Liver (tissue), 9 donors: ENCODE data around the gene CDH7. TPM values are rescaled to one million over a fixed set of nuclear protein-coding genes. Genes with fewer than 3 reads are reported as not detected.

Experiments
- DNase-seq: peaks from one replicate; pipeline ENCODE4 v3.0.0-alpha.2; 2017; ENCODE audit warnings: low spot score
- H3K27ac ChIP-seq, 2 donors: one replicate each; pipeline ENCODE4 v1.7.0; 2013; ENCODE audit warnings: inconsistent platforms in 2 of 2, low read length in 2 of 2, control low read depth in 1 of 2, low read depth in 1 of 2, mild to moderate bottlenecking in 1 of 2
- H3K27me3 ChIP-seq, 4 donors: one replicate each; pipeline versions ENCODE4 v1.6.1 to v1.7.0; 2013; ENCODE audit warnings: low read length in 3 of 4, inconsistent platforms in 1 of 4, mild to moderate bottlenecking in 1 of 4, moderate library complexity in 1 of 4; ENCODE audit not compliant: control insufficient read depth in 4 of 4, insufficient read depth in 4 of 4
- H3K36me3 ChIP-seq, 4 donors: one replicate each; pipeline versions ENCODE4 v1.6.1 to v1.7.0; 2013; ENCODE audit warnings: low read length in 3 of 4, mild to moderate bottlenecking in 3 of 4, low read depth in 1 of 4, moderate library complexity in 1 of 4; ENCODE audit not compliant: control insufficient read depth in 4 of 4, insufficient read depth in 3 of 4
- H3K4me1 ChIP-seq, 4 donors: one replicate each; pipeline versions ENCODE4 v1.6.1 to v1.7.0; 2013; ENCODE audit warnings: low read length in 3 of 4, mild to moderate bottlenecking in 3 of 4, moderate library complexity in 1 of 4; ENCODE audit not compliant: control insufficient read depth in 4 of 4, insufficient read depth in 4 of 4
- H3K4me3 ChIP-seq, 3 donors: one replicate each; pipeline versions ENCODE4 v1.6.1 to v1.7.0; 2013; ENCODE audit warnings: low read length in 3 of 3, control low read depth in 1 of 3, low read depth in 1 of 3, mild to moderate bottlenecking in 1 of 3
- H3K9ac ChIP-seq, 2 donors: one replicate each; pipeline ENCODE4 v1.7.0; 2013; ENCODE audit warnings: low read length in 2 of 2, mild to moderate bottlenecking in 2 of 2, moderate library complexity in 2 of 2, control low read depth in 1 of 2, low read depth in 1 of 2
- H3K9me3 ChIP-seq, 4 donors: one replicate each; pipeline versions ENCODE4 v1.6.1 to v1.7.0; 2013; ENCODE audit warnings: low read length in 3 of 4; ENCODE audit not compliant: control insufficient read depth in 4 of 4
- ATF3 ChIP-seq: IDR thresholded peaks from 2 replicates; pipeline ENCODE4 v1.6.1; 2016; ENCODE audit warnings: antibody characterized with exemption
- CTCF ChIP-seq: fragments of 150-350 bp; IDR thresholded peaks from 2 replicates; pipeline ENCODE4 v1.5.1; 2017; ENCODE audit warnings: improper control_type of control experiment, low read depth, low read length; ENCODE audit not compliant: missing input control
- EGR1 ChIP-seq, 2 donors: IDR thresholded peaks; 2 replicates each; pipeline ENCODE4 v1.6.1; 2016 to 2018; ENCODE audit warnings: antibody characterized with exemption in 2 of 2, low read depth in 2 of 2
- FOXA1 ChIP-seq: IDR thresholded peaks from 2 replicates; pipeline ENCODE4 v1.6.1; 2016; ENCODE audit warnings: antibody characterized with exemption
- FOXA2 ChIP-seq: IDR thresholded peaks from 2 replicates; pipeline ENCODE4 v1.6.1; 2016; ENCODE audit warnings: antibody characterized with exemption
- GABPA ChIP-seq, 2 donors: IDR thresholded peaks in 1 of 2; conservative IDR thresholded peaks in 1 of 2; 2 replicates each; pipeline ENCODE4 v1.6.1; 2016; ENCODE audit warnings: antibody characterized with exemption in 2 of 2, mild to moderate bottlenecking in 1 of 2, moderate library complexity in 1 of 2
- HNF4A ChIP-seq, 2 donors: conservative IDR thresholded peaks; 2 replicates each; pipeline ENCODE4 v1.6.1; 2016; ENCODE audit warnings: antibody characterized with exemption in 2 of 2, mild to moderate bottlenecking in 2 of 2
- HNF4G ChIP-seq: IDR thresholded peaks from 2 replicates; pipeline ENCODE4 v1.6.1; 2016; ENCODE audit warnings: antibody characterized with exemption
- JUND ChIP-seq, 2 donors: IDR thresholded peaks; 2 replicates each; pipeline ENCODE4 v1.6.1; 2016; ENCODE audit warnings: antibody characterized with exemption in 2 of 2
- MAX ChIP-seq: IDR thresholded peaks from 2 replicates; pipeline ENCODE4 v1.6.1; 2016; ENCODE audit warnings: antibody characterized with exemption
- NR2F2 ChIP-seq: IDR thresholded peaks from 2 replicates; pipeline ENCODE4 v1.6.1; 2016; ENCODE audit warnings: antibody characterized with exemption
- RAD21 ChIP-seq, 2 donors: IDR thresholded peaks; 2 replicates each; pipeline ENCODE4 v1.6.1; 2016; ENCODE audit warnings: antibody characterized with exemption in 2 of 2, mild to moderate bottlenecking in 2 of 2
- REST ChIP-seq: IDR thresholded peaks from 2 replicates; pipeline ENCODE4 v1.6.1; 2016; ENCODE audit warnings: antibody characterized with exemption, mild to moderate bottlenecking
- RXRA ChIP-seq, 2 donors: IDR thresholded peaks; 2 replicates each; pipeline ENCODE4 v1.6.1; 2017 to 2018; ENCODE audit warnings: antibody characterized with exemption in 2 of 2, mild to moderate bottlenecking in 1 of 2
- SP1 ChIP-seq: IDR thresholded peaks from 2 replicates; pipeline ENCODE4 v1.6.1; 2018; ENCODE audit warnings: antibody characterized with exemption, mild to moderate bottlenecking
- TAF1 ChIP-seq: conservative IDR thresholded peaks from 2 replicates; pipeline ENCODE4 v1.6.1; 2016; ENCODE audit warnings: antibody characterized with exemption, mild to moderate bottlenecking
- YY1 ChIP-seq: IDR thresholded peaks from 2 replicates; pipeline ENCODE4 v1.6.1; 2016; ENCODE audit warnings: antibody characterized with exemption, mild to moderate bottlenecking
- ZBTB33 ChIP-seq: IDR thresholded peaks from 2 replicates; pipeline ENCODE4 v1.6.1; 2016; ENCODE audit warnings: antibody characterized with exemption
- WGBS: extraction: QIAGEN DNeasy Blood & Tissue Kit; methylation state at CpG from one replicate; pipeline ENCODE4 v1.1.7; 2013; 5-methylcytosine and 5-hydroxymethylcytosine counted together
- polyA plus RNA-seq, 2 donors: library from polyadenylated mRNA; stranded (reverse) in 1 of 2; unstranded in 1 of 2; fragments of 200-250 nt in 1 of 2; fragments of >200 nt in 1 of 2; fragmentation: Nextera tagmentation in 1 of 2; extraction: Ambion mirVana in 1 of 2; gene quantifications; one replicate each; pipeline versions ENCODE4 v1.2.1 to v1.2.3, GENCODE V29; 2013 to 2015
- total RNA-seq, 2 donors: library from RNA; depleted of rRNA; stranded (reverse); fragments of >200 nt; gene quantifications; one replicate each; pipeline ENCODE4 v1.2.3, GENCODE V29; 2014
- donor health status: healthy.
- donor health status: healthy.
- donor health status: healthy.
- donor health status: healthy.
- donor health status: healthy.

The CDH7 gene
- total and polyA plus RNA-seq, 4 donors, result under 0.01 TPM; not detected in 3

GRCh38 chr18:65755616-65756015 is 4.8 kb downstream of the CDH7 start:
- Histone ChIP-seq H3K36me3 (no peaks in the 10 kb centered on the region), H3K4me3 (no peak overlapping the region), H3K27me3 (peaks cover 0 to 5% (median 2%) of the 10 kb centered on the region in 4 donors), H3K9ac (no peak overlapping the region), H3K4me1 (peaks cover 5 to 7% (median 6%) of the 10 kb centered on the region in 4 donors), H3K27ac (no peak overlapping the region), H3K9me3 (no peaks in the 10 kb centered on the region)
- TF ChIP-seq HNF4A (conservative IDR thresholded peaks at IDR 0.05) (no peak), EGR1 (IDR thresholded peaks at IDR 0.05; ENCODE audit: low read depth in 2 of 2) (no peak), FOXA2 (no peak), ZBTB33 (no peak), ATF3 (no peak), YY1 (no peak)
- no peak for DNase-seq

GRCh38 chr18:65760457-65760856 is 9.6 kb downstream of the CDH7 start:
- H3K27ac ChIP-seq, result no peak overlapping the region
- DNase-seq, result no peak
- no peak overlapping the region for H3K9ac ChIP-seq
- H3K27me3 ChIP-seq, result no peaks in the 10 kb centered on the region
- no peaks in the 10 kb centered on the region for H3K4me1 ChIP-seq
- 58% methylated on average over 1 of the region's 1 CpG for WGBS
- H3K4me3 ChIP-seq, result no peak overlapping the region
- H3K9me3 ChIP-seq, result no peaks in the 10 kb centered on the region
- TF ChIP-seq RXRA (IDR thresholded peaks at IDR 0.05) (no peak), HNF4G (no peak), GABPA (IDR thresholded peaks at IDR 0.05 in 1 of 2, conservative IDR thresholded peaks at IDR 0.05 in 1 of 2) (no peak), NR2F2 (no peak), ZBTB33 (no peak), YY1 (no peak), EGR1 (IDR thresholded peaks at IDR 0.05; ENCODE audit: low read depth in 2 of 2) (no peak), CTCF (no peak), SP1 (no peak), HNF4A (conservative IDR thresholded peaks at IDR 0.05) (no peak), RAD21 (IDR thresholded peaks at IDR 0.05) (no peak), JUND (IDR thresholded peaks at IDR 0.05) (no peak), FOXA2 (no peak), TAF1 (no peak), REST (no peak), MAX (no peak), ATF3 (no peak), FOXA1 (no peak)
- no peaks in the 10 kb centered on the region for H3K36me3 ChIP-seq
